ENCODE results near the gene CD72.
"Not testable (repeated sequence)": the region's sequence is repeated elsewhere in the genome, so short reads cannot be mapped to it uniquely, and the experiment has no call there.

The CD72 gene

DNA sequence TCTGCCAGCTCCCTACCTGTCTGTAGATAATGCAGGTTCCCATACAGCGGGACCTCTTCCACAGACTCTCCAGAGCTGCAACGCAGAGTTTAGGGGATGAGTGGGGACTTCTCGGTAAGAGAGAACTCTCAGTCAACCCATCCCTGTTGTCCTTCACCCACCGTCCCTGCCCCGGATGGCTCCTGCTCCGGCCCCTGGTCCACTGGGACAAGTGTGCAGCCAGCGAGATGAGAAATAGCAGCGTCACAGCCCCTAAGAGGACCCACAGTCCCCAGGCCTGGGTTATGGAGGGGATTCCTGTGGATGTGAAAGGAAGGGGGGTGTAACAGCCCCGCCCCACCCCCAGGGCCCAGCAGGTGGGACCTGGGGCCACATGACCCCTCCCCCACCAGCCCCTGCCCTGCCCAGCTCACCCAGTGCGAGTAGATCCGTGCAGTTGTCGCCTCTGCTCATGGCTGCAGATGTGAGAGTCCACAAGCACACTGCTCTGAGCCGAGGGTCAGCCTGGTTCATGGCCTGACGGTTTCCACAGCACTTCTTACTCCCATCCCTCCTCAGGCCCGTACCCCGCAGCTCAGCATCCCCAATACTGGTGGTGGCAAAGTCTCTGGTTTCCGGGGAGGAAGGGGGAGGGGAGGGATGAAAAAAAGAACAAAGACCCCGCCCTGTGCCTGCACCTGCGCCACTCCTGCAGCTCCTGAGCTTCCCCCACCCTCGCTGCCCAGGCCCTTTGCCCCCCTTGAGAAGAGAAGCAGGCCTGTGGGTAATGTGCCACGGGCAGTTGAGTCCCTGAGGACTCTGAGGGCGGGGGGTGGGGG is 32.3 kb upstream of the CD72 start, which contains the start of gene SIT1:
Gene SIT1 (minus strand): TSS at position 591 of the 818 bp plus-strand sequence. CDS start 78 bp downstream, at position 513.
- no peak for DNase-seq (ENCODE audit: low read depth, low spot score)

GRCh38 chr9:35649431-35650340 is 31.5 kb upstream of the CD72 start:
- DNase-seq (ENCODE audit: low read depth, low spot score) = no peak

GRCh38 chr9:35646533-35647265 is 28.5 kb upstream of the CD72 start:
- no peak for DNase-seq (ENCODE audit: low read depth, low spot score)

GRCh38 chr9:35646153-35646532 is 27.9 kb upstream of the CD72 start:
- DNase-seq (ENCODE audit: low read depth, low spot score) = no peak

- not testable (repeated sequence) for DNase-seq (ENCODE audit: low read depth, low spot score)
Observed at GRCh38 chr9:35645736-35646135, 27.5 kb upstream of the CD72 start.

DNA sequence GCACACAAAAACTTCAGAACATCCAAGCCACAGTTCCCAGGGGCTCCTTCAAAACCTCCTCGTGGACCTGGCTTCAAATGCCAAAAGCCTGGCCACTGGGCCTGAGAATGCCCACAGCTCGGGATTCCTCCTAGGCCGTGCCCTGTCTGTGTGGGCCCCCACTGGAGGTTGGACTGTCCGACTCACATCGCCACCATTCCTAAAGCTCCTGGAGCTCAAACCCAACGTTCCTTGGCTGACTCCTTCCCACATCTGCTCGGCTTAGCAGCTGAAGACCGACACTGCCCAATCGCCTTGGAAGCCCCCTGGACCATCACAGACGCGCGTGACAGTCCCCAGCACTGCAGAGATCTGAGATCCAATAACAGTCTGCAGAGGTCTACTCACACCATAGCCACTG is 24.8 kb upstream of the CD72 start:
- no peak for DNase-seq (ENCODE audit: low read depth, low spot score)

- DNase-seq (ENCODE audit: low read depth, low spot score) = not testable (repeated sequence)
Observed at GRCh38 chr9:35641478-35641877, 23.3 kb upstream of the CD72 start.

DNA sequence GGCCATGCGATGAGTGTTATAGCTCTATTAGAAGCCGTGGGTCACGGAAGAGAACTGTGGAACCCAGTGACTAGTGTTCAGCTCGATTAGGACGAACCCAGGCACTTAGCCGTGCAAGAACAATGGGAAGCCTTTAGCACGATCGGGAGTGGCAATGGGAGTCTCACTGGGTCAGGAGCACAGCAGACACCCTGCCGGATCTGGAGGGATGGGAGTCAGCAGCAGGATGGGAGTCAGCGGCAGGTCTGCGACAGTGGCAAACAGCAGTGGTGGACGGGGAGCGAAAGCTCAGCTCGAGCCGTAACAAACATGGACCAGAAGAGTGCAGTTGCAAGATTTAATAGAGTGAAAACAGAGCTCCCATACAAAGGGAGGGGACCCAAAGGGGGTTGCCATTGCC is 22.2 kb upstream of the CD72 start:
- not testable (repeated sequence) for DNase-seq (ENCODE audit: low read depth, low spot score)

DNA sequence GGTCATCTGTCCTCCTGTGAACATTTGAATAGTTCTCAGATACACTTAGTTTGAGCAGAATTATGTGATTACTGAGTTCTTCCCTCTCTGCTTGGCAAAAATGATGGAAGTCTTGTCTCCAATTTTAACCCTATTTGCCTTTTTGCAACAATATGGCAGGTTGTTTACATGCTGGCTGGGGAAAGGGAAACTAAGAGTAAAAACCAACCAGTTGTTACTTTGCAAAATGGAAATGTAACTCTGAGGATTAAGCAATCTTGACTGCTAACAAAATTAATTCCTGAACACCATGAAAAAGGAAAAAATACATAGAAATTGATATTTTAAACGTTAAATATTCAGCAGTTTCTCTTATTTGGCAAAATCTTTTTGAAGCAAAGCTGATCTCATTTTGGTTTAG is 21.4 kb upstream of the CD72 start:
- no peak for DNase-seq (ENCODE audit: low read depth, low spot score)

DNA sequence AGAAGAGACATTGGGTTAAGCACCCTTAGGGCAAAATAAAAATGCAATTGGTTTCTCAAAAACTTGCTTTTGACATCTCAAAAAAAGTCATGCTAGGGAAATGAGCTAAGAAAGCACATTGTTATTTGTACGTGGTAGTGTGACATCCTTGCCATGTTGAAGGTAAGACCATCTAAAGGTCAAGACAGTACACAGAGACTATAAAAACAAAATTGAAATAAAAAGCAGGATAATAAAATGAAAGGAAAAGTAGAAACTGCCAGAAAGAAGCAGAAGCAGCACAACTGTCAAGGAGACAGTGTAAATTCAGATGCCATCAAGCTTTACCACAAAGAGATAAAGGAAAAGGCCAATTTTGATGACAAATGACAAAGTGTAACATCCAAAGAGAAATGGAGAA is 21.0 kb upstream of the CD72 start:
- DNase-seq (ENCODE audit: low read depth, low spot score) = not testable (repeated sequence)

- not testable (repeated sequence) for DNase-seq (ENCODE audit: low read depth, low spot score)
Observed at GRCh38 chr9:35638751-35639150, 20.5 kb upstream of the CD72 start.

GRCh38 chr9:35637427-35637955 is 19.3 kb upstream of the CD72 start:
- not testable (repeated sequence) for DNase-seq (ENCODE audit: low read depth, low spot score)

- DNase-seq (ENCODE audit: low read depth, low spot score) = not testable (repeated sequence)
Observed at GRCh38 chr9:35636877-35637246, 18.6 kb upstream of the CD72 start.

- no peak for DNase-seq (ENCODE audit: low read depth, low spot score)
Observed at GRCh38 chr9:35636135-35636876, 18.1 kb upstream of the CD72 start.

GRCh38 chr9:35635730-35636129 is 17.5 kb upstream of the CD72 start:
- no peak for DNase-seq (ENCODE audit: low read depth, low spot score)

- DNase-seq (ENCODE audit: low read depth, low spot score) = no peak
Observed at GRCh38 chr9:35629597-35629996, 11.4 kb upstream of the CD72 start.

GRCh38 chr9:35628389-35628991 is 10.3 kb upstream of the CD72 start:
- DNase-seq (ENCODE audit: low read depth, low spot score) = no peak

- no peak for DNase-seq (ENCODE audit: low read depth, low spot score)
Observed at GRCh38 chr9:35627575-35627974, 9.4 kb upstream of the CD72 start.

DNA sequence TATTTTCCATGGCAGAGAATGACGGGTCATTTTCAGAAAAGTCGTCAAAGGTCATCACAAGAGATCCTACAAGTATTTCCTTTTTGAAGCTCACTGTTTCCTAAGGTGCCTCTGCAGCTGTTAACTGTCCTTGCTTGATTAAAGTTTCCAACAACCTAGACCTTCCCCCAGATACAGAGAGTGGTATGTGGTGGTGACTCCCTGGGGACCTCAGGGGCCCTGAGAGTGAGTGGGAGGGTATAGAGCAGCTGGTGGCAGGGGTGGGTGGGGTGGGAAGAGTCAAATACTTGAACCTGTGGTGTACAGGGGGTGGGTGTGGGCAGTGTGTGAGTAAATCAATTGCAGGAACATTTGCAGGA is 1.6 kb upstream of the CD72 start:
- no peak for DNase-seq (ENCODE audit: low read depth, low spot score)
